HPDE6-E6E7 (cell line): Measurements from ENCODE around the gene GABRB2.
"Not testable (repeated sequence)": the region's sequence is repeated elsewhere in the genome, so short reads cannot be mapped to it uniquely, and the experiment has no call there.

Experiments
- DNase-seq: peaks from one replicate; pipeline ENCODE4 v3.0.0; 2011; ENCODE audit warnings: missing footprints; ENCODE audit errors: extremely low spot score

Gene GABRB2

GRCh38 chr5:161299053-161299452, 247.5 kb downstream of the GABRB2 start:
- DNase-seq, result no peak

GRCh38 chr5:161297388-161297787, 249.1 kb downstream of the GABRB2 start:
- not testable (repeated sequence) for DNase-seq

GRCh38 chr5:161295721-161296250, 250.7 kb downstream of the GABRB2 start:
- no peak for DNase-seq

GRCh38 chr5:161288071-161288470, 258.5 kb downstream of the GABRB2 start:
- DNase-seq, result no peak

GRCh38 chr5:161287436-161287835, 259.1 kb downstream of the GABRB2 start:
- no peak for DNase-seq

GRCh38 chr5:161286066-161286655, 260.4 kb downstream of the GABRB2 start:
- no peak for DNase-seq

- no peak for DNase-seq
Observed at GRCh38 chr5:161284445-161284844, 262.1 kb downstream of the GABRB2 start.

GRCh38 chr5:161283296-161283695, 263.2 kb downstream of the GABRB2 start:
- no peak for DNase-seq

- DNase-seq, result no peak
Observed at GRCh38 chr5:161278739-161279660, 267.5 kb downstream of the GABRB2 start.

- DNase-seq, result no peak
Observed at GRCh38 chr5:161277011-161277410, 269.5 kb downstream of the GABRB2 start.

- no peak for DNase-seq
Observed at GRCh38 chr5:161274951-161275350, 271.6 kb downstream of the GABRB2 start.

GRCh38 chr5:161273410-161273809, 273.1 kb downstream of the GABRB2 start:
- DNase-seq, result no peak

GRCh38 chr5:161271816-161272215, 274.7 kb downstream of the GABRB2 start:
- DNase-seq, result no peak

GRCh38 chr5:161269125-161269524, 277.4 kb downstream of the GABRB2 start:
- no peak for DNase-seq

GRCh38 chr5:161266954-161267353, 279.6 kb downstream of the GABRB2 start:
- no peak for DNase-seq

GRCh38 chr5:161265006-161265405, 281.5 kb downstream of the GABRB2 start:
- no peak for DNase-seq

GRCh38 chr5:161263191-161263590, 283.3 kb downstream of the GABRB2 start:
- no peak for DNase-seq

GRCh38 chr5:161261668-161262323, 284.7 kb downstream of the GABRB2 start:
- no peak for DNase-seq

GRCh38 chr5:161258438-161258837, 288.1 kb downstream of the GABRB2 start:
- no peak for DNase-seq

GRCh38 chr5:161256957-161257356, 289.6 kb downstream of the GABRB2 start:
- no peak for DNase-seq

GRCh38 chr5:161252955-161253354, 293.6 kb downstream of the GABRB2 start:
- DNase-seq, result not testable (repeated sequence)

- DNase-seq, result no peak
Observed at GRCh38 chr5:161246749-161247148, 299.8 kb downstream of the GABRB2 start.
